SU-DHL-6 (cell line): ENCODE measurements around the gene SLC35G6.

ENCODE experiments used
- H2AFZ ChIP-seq: fragments of 200-600 bp; sonication (generic); 2 replicates; pipeline ENCODE4 v1.6.1; 2014; ENCODE audit warnings: low read depth, mild to moderate bottlenecking, moderate library complexity, mixed read lengths, antibody characterized with exemption, low read length; ENCODE audit not compliant: severe bottlenecking
- H3F3A ChIP-seq: fragments of 200-600 bp; shearing (Covaris generic); 2 replicates; pipeline ENCODE4 v1.6.0; 2016; ENCODE audit warnings: antibody characterized with exemption, mild to moderate bottlenecking; ENCODE audit not compliant: insufficient read depth
- H3K27ac ChIP-seq: fragments of 200-600 bp; sonication (generic); 2 replicates; pipeline ENCODE4 v1.5.1; 2016; ENCODE audit warnings: low read depth, mild to moderate bottlenecking, low read length, moderate library complexity, mixed read lengths
- H3K27me3 ChIP-seq: fragments of 200-600 bp; sonication (generic), shearing (Covaris generic); 2 replicates; pipeline ENCODE4 v1.6.0; 2014; ENCODE audit warnings: mild to moderate bottlenecking, low read length
- H3K36me3 ChIP-seq: fragments of 200-600 bp; sonication (generic); 2 replicates; pipeline ENCODE4 v1.6.1; 2014; ENCODE audit warnings: mild to moderate bottlenecking, low read length, mixed read lengths
- H3K4me2 ChIP-seq: fragments of 300-600, 200-600 bp; shearing (Covaris generic), sonication (generic); 2 replicates; pipeline ENCODE4 v1.6.0; 2014; ENCODE audit warnings: low read length, low read depth, mild to moderate bottlenecking; ENCODE audit not compliant: poor library complexity, severe bottlenecking
- H3K4me3 ChIP-seq: fragments of 200-600 bp; sonication (generic); 2 replicates; pipeline ENCODE4 v1.5.1; 2014; ENCODE audit warnings: antibody characterized with exemption, low read length, mild to moderate bottlenecking, mixed read lengths; ENCODE audit not compliant: insufficient read depth, poor library complexity, severe bottlenecking
- H3K79me2 ChIP-seq: fragments of 200-600 bp; sonication (generic); 2 replicates; pipeline ENCODE4 v1.6.1; 2014; ENCODE audit warnings: mild to moderate bottlenecking, low read length, moderate library complexity; ENCODE audit not compliant: insufficient read depth
- H3K9ac ChIP-seq: fragments of 200-600 bp; sonication (generic); 2 replicates; pipeline ENCODE4 v1.7.0; 2014; ENCODE audit warnings: mild to moderate bottlenecking, low read length
- H3K9me2 ChIP-seq: fragments of 200-600 bp; sonication (generic); replicated peaks from 2 replicates; pipeline ENCODE4 v1.6.1; 2014; ENCODE audit warnings: low read length; ENCODE audit not compliant: insufficient read depth
- H3K9me3 ChIP-seq: fragments of 200-600 bp; sonication (generic); 2 replicates; pipeline ENCODE4 v1.6.1; 2014; ENCODE audit warnings: low read length, mixed read lengths; ENCODE audit not compliant: insufficient read depth
- H4K20me1 ChIP-seq: fragments of 200-600 bp; sonication (generic); 2 replicates; pipeline ENCODE4 v1.6.1; 2014; ENCODE audit warnings: low read depth, mild to moderate bottlenecking, antibody characterized with exemption, low read length, moderate library complexity, mixed read lengths
- EZH2phosphoT487 ChIP-seq: fragments of 200-600 bp; sonication (generic), shearing (Covaris generic); conservative IDR thresholded peaks from 2 replicates; pipeline ENCODE4 v1.6.1; 2018; ENCODE audit warnings: mild to moderate bottlenecking, antibody characterized with exemption, low read length, moderate library complexity, mixed read lengths
- TF ChIP-seq, protein P1 (sequence below): fragments of 200-600 bp; sonication (generic); IDR thresholded peaks from one replicate; pipeline ENCODE4 v1.5.1; 2017; ENCODE audit warnings: antibody characterized with exemption, mild to moderate bottlenecking, low read length, moderate library complexity; ENCODE audit not compliant: insufficient read depth, poor library complexity, severe bottlenecking

Gene SLC35G6

DNA sequence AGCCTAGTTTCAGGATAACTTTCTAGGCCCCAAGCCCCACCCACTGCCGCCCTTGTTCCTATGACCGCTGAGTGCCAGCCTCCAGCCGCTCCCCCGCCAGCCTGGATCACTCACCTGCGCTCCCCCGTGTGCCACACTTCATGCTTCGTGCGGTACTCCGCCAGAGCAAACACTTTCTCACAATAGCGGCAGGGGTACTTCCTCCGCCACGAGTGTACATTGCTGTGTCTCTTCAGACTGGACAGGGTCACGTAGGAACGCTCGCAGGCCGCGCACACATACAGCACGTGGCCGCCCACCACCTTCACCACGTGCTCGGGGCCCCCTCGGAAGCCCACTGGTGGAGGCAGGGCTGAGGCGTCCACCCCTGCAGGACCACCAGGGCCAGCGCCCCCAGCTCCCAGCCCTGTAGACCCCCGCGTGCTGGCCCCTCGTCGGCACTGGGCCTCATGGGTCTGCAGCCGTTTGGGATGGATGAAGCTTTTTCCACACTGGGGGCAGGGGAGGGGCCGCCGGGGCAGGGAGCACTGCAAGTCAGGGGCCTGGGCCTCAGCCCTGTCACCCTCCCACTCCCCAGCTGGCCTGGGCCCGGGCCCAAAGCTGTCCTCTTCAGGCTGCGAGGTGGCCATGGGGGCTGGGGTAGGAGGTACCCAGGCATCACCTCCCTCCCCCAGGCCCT is 15.5 kb upstream of the SLC35G6 start:
- Histone ChIP-seq H3K9me3 (no peaks in the 10 kb centered on the region), H4K20me1 (no peaks in the 10 kb centered on the region), H3K79me2 (no peaks in the 10 kb centered on the region), H3K4me3 (no peak overlapping the region), H3K27ac (no peak overlapping the region), H3K36me3 (no peaks in the 10 kb centered on the region), H2AFZ (no peak overlapping the region), H3K9me2 (no peaks in the 10 kb centered on the region), H3K9ac (no peak overlapping the region), H3K4me2 (no peak overlapping the region), H3F3A (no peaks in the 10 kb centered on the region), H3K27me3 (no peaks in the 10 kb centered on the region)
- TF ChIP-seq, protein P1, sequence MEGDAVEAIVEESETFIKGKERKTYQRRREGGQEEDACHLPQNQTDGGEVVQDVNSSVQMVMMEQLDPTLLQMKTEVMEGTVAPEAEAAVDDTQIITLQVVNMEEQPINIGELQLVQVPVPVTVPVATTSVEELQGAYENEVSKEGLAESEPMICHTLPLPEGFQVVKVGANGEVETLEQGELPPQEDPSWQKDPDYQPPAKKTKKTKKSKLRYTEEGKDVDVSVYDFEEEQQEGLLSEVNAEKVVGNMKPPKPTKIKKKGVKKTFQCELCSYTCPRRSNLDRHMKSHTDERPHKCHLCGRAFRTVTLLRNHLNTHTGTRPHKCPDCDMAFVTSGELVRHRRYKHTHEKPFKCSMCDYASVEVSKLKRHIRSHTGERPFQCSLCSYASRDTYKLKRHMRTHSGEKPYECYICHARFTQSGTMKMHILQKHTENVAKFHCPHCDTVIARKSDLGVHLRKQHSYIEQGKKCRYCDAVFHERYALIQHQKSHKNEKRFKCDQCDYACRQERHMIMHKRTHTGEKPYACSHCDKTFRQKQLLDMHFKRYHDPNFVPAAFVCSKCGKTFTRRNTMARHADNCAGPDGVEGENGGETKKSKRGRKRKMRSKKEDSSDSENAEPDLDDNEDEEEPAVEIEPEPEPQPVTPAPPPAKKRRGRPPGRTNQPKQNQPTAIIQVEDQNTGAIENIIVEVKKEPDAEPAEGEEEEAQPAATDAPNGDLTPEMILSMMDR: no peak
- TF ChIP-seq EZH2phosphoT487: no peak

- no peaks in the 10 kb centered on the region for H3K9me2 ChIP-seq
- H3K9me3 ChIP-seq: no peaks in the 10 kb centered on the region
- H3K27me3 ChIP-seq: no peaks in the 10 kb centered on the region
- no peaks in the 10 kb centered on the region for H3K36me3 ChIP-seq
- H3K4me3 ChIP-seq: no peak overlapping the region
- H3K4me2 ChIP-seq: no peak overlapping the region
- H3K27ac ChIP-seq: no peak overlapping the region
- TF ChIP-seq, protein P1: no peak
- no peak for TF ChIP-seq EZH2phosphoT487
- no peaks in the 10 kb centered on the region for H4K20me1 ChIP-seq
- no peaks in the 10 kb centered on the region for H3F3A ChIP-seq
- no peak overlapping the region for H2AFZ ChIP-seq
- H3K79me2 ChIP-seq: no peaks in the 10 kb centered on the region
- no peak overlapping the region for H3K9ac ChIP-seq
Measured at GRCh38 chr17:7466318-7466638, 15.0 kb upstream of the SLC35G6 start.

- no peaks in the 10 kb centered on the region for H3K9me2 ChIP-seq
- H4K20me1 ChIP-seq: no peaks in the 10 kb centered on the region
- H3K79me2 ChIP-seq: no peaks in the 10 kb centered on the region
- H3K9ac ChIP-seq: no peak overlapping the region
- H3K27ac ChIP-seq: no peak overlapping the region
- no peak overlapping the region for H3K4me3 ChIP-seq
- no peaks in the 10 kb centered on the region for H3K9me3 ChIP-seq
- no peak overlapping the region for H3K4me2 ChIP-seq
- TF ChIP-seq EZH2phosphoT487: no peak
- TF ChIP-seq, protein P1: no peak
- H2AFZ ChIP-seq: no peak overlapping the region
- no peaks in the 10 kb centered on the region for H3K36me3 ChIP-seq
- no peaks in the 10 kb centered on the region for H3F3A ChIP-seq
- H3K27me3 ChIP-seq: no peaks in the 10 kb centered on the region
Measured at GRCh38 chr17:7466639-7467341, 14.5 kb upstream of the SLC35G6 start.
